Putamen (tissue), 1 donor: ENCODE measurements around the gene IL31RA.

Source experiments
- DNase-seq: peaks from one replicate; pipeline ENCODE4 v3.0.0-alpha.2; 2016; ENCODE audit warnings: low spot score

The IL31RA gene

DNA sequence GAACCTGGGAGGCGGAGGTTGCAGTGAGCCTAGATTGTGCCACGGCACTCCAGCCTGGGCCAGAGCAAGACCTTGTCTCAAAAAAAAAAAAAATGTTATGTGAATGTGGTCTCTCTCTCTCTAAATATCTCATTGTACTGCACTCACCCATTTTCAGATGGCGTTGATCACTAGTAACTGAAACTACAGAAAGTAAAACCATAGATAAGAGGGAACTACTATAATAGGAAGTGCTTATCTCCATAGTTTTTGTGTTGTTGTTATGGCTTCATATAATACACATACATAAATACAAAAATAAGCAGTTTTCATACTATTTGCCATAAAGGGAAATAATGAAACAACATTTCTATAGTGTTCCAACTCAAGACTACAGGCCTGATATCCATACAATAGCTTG, 9.1 kb downstream of the IL31RA start:
- no peak for DNase-seq

DNA sequence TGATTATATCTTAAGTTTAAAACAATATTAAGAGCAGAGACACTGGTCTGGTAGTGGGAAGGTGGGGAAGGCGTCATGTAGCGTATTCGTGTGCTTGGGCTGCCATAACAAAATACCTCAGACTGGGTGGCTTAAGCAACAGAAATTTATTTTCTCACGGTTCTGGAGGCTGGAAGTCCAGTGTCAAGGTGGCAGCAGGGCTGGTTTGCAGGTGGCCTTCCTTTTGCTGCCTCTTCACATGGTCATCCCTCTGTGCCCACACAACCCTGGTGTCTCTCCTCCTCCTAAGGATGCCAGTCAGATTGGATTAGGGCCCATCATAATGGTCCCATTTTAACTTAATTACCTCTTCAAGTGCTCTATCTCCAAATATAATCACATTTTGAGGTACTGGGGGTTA, 9.6 kb downstream of the IL31RA start:
- DNase-seq = no peak

DNA sequence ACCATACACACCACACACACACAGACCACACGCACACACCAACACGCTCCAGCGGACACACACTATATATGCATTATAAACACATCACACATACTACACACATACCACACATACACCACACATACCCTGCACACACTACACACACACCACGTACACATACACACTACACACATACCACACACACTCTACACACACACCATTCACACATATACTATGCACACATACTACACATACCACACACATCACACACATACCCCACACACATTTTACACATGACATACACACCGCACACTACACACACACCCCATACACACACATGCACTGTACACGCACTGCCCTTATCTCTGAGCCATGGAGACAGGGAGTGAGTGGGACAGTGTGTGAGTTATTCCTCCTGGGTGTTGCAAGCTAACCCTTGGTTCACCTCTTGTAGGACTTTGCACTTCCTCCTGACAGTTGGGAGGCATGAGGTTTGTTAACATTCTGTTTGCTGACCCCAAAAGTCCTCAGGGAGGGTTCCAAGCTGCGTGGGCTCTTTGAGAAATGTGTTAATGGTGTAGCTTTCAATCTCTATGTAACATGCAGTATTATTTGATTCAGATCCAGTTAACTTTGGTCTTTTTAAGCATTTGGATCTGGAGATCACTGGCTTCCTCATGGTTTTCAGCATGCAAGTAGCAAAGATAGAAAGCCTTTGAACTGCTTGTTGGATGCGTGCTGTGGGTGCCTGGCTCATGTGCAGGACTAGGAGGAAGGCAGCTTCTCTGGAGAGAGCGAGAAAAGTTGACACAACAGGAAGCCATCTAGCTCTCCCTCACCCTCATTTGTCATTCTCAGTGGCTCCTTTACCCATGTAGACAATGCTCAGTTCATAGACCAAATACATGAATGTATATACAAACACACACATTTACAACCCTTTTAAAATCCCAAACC, 13.7 kb downstream of the IL31RA start:
- no peak for DNase-seq

DNA sequence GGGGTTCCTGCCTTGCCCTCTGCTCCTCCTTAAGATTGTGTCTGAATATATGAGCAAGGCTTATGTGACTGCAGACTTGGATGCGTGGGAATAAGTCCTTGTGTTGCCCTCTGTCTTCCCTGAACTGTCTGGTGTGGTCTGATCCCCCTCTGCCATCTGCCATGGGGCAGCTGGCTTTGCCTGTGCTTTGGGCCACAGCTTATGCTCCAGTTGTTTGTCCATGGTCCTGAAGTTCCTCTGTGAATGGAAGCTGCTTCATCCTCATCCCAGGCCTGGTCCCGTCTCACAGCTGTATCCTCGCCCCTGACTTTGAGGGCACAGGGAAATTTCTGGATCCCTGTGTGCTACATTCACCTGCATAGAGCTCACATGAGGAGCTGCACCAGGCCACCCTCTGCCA, 14.7 kb downstream of the IL31RA start:
- no peak for DNase-seq

DNA sequence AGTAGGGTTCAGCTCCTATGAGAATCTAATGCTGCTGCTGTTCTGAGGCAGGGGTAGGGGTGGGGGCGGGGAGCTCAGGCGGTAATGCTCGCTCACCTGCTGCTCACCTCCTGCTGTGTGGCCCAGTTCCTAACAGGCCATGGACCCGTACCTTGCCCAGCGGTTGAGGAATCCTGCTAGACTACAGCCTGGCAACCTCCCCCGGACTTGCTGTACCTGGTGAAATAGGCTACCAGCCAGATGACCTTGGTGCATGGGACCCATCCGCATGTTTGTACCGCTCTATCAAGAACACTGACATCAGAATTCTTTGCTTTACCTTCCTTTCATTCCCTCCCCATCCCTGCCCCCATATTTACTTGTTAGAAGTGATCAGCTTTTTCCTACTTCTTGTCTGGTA, 15.3 kb downstream of the IL31RA start:
- no peak for DNase-seq

DNA sequence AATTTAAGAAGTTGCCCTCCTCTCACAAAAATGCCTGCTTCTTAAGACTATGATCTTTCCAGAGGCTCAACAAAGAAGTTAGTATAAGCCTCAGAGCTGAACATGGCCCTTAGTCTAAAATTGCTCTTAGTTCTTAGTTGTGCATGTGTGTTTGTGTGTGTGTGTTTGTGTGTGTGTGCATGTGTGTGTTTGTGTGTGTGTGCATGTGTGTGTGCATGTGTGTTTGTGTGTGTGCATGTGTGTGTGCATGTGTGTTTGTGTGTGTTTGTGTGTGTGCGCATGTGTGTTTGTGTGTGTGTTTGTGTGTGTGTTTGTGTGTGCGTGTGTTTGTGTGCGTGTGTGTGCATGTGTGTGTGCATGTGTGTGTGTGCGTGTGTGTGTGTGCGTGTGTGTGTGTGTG, 15.8 kb downstream of the IL31RA start:
- DNase-seq = no peak

DNA sequence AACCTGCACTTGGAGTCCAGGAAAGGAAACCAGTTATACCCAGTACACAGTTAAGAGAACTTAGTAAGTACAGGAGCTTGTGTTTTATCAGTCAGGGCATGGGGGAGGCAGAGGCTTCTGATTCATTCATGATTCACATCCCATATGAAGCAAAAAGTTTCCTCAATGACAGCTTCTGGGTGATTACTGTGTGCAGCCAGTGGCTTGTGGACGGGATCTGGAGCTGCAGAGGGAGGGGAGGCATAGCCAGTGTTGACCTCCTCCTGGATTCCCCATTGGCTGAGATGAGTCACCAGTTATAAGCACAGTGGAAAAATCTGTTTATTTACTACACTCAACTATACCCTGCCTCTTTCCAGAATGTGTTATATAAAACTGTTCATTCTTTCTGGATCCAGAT, 17.7 kb downstream of the IL31RA start:
- no peak for DNase-seq

DNA sequence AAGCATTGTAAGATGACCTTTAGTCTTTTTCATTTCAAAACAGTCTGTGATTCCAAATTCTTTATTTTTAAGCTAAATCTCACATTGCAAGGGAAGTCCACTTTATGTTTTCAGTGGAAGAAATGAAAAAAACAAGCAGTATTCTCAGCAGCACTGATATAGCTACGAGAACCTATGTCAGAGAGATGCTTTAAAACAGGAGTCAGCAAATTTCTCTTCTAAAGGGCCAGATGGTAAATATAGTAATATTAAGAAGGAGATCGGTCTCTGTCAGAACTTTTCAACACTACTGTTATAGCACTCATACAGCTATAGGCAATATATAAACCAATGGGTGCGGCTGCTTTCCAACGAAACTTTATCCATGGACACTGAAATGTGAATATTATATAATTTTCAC, 18.7 kb downstream of the IL31RA start:
- no peak for DNase-seq

DNA sequence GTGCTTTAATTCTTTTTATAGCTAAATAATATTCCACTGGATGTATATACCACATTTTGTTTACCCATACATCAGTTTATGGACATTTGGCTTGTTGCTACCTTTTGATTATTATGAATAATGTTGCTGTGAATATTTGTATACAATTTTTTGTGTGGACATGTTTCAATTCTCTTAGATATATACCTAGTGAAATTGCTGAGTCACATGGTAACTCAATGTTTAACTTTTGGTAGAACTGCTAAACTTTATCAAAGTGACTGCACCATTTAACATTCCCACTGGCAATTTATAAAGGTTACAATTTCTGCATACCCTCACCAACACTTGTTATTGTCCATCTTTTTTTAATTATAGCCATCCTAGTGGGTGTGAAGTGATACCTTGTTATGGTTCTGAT, 22.1 kb downstream of the IL31RA start:
- no peak for DNase-seq

DNA sequence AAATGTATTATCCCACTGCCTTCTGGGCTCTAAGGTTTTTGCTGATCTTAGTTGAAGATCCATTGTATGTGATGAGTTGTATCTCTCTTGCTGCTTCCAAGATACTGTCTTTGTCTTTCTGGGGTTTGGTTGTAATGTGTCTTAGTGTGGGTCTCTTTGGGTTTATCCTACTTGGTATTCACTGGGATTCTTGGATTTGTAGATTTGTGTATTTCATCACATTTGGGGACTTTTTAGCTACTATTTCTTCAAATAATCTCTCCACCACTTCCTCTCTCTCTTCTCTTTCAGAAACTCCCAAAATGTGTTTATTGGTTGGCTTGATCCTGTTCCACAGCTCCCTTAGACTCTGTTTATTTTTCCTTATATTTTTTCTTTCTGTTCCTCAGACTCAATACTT, 26.5 kb downstream of the IL31RA start:
- DNase-seq = no peak

DNA sequence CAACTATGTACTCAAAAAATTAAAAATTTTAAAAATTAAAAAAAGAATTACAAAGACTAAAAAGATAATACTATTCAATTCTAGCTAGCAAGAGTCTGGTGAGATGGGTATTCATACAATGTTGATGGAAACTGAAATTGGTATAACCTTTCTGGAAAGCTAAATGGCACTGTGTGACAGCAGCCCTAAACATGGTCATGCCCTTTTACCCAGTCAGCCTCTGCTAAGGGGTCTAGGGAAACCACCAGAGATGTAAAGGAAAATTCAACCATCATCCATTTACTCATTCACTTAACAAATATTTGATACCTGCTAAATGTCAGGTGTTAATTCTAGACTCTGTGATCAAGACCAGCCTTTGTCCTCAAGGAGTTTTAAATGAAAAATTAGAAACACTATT, 29.3 kb downstream of the IL31RA start:
- DNase-seq = no peak

DNA sequence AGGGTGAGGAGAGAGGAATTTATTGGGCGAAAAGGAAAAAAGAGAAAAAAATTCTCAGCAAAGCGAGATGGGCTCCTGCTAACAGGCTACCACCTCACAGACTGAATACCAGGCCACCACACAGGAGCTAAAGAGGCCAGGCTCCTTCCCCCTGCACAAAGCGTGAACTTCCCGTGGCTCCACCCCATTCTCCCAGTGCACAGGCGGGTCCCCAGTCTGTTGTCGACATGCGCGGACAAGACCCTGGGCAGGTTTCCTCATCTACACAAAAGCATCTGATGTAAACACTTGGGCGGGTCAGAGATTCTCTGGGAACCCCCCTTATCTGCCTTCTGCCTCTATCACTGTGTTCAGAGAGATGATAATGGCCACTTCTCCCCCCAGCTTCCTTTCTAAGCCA, 34.2 kb downstream of the IL31RA start:
- no peak for DNase-seq

DNA sequence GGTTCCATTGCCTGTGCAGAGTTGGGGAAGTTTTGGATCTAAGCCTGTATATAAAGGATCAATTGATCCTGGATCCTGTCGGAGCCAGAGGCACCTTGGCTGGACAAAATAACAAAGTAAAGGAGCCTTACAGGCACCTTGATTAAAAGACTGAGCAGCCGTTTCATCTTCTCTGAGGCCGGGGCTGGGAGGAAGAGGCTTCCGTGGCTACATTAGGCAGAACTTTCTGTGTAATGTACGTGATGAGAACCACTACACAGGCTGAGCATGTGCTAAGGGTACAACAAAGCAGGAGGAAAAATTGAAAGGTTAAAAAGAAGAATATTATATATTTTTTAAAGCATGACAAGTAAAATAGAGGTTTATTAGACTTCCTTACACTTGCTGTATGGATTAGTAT, 37.0 kb downstream of the IL31RA start:
- DNase-seq = no peak

DNA sequence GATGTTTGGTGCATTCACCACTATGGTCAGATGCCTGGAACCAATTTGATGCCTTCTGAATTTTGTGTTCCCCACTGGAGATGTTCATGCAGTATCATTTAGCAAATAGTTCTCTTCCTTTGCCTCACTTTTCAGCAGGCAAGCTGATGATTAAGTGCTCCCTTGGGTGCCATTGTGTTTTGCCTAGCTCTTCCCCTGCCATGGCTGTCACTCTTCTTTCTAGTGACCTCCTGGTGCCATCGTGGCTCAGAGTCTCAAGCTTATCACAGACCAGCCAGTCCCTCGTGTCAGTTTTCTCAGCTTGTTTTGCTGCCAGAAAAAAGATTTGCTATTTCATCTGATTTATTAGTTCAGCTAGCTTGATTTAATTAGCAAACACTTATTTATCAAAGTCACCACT, 41.3 kb downstream of the IL31RA start:
- DNase-seq = no peak

DNA sequence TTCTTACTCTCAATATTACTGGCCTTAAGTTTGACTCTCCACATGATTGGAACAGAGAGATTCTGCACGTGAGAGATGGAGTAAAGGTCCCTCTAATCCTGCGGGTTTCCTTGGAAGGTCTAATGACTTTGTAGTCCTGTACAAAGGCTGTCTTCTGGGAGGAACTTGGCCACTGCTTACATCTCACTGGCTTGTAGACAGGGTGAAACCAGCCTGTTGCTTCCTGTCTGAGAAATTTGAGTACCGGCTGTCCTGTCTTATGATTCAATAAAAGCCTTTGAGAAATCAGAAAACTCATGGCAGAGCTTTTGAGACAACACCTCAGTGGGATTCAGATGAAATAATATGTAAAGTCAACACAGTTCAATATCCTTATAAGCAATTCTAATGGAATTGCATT, 43.0 kb downstream of the IL31RA start:
- no peak for DNase-seq

DNA sequence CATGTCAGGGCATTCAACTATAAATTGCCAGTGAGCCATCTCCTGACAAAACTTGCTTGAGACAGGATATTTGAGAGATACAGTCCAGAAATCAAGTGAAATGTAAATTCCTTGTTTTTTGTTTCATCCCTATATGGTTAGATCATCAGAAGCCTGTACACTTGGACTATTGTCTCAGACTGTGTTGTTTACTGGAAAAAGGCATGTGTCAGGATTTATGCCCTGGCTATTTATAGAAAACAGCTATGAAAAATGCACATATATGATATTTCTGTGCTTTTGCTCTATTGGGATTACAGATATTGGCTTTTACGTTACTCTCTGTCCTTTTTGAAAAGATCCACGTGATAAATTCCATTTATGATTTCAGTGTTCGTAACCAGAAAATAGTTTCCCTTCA, 44.2 kb downstream of the IL31RA start:
- no peak for DNase-seq

DNA sequence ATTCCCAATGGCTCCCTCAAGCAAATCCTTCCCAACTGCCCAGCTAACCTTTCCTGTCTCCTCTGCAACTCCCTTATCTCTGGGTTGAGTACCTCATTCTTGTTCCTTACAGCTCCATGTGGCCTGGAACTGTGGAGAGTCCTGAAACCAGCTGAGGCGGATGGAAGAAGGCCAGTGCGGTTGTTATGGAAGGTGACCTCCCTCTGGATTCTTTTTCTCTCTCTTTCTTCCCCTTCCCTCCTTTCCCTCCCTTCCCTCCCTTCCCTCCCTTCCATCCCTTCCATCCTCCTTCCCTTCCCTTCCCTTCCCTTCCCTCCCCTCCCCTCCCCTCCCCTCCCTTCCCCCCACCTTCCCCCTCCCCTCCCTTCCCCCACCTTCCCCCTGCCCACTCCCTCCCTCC, 45.1 kb downstream of the IL31RA start:
- no peak for DNase-seq

DNA sequence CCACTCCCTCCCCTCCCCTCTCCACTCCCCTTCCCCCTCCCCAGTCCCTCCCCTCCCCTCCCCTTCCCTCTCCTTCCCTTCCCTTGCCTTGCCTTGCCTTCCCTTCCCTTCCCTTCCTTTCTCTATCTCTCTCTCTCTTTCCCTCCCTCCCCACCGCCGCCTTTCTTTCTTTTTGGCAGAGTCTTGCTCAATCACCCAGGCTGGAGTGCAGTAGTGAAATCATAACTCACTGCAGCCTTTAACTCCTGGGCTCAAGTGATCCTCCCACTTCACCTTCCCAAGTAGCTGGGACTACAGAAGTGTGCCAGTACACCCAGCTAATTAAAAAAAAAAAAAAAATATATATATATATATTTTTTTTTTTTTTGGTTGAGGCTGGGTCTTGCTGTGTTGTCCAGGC, 45.5 kb downstream of the IL31RA start:
- no peak for DNase-seq

DNA sequence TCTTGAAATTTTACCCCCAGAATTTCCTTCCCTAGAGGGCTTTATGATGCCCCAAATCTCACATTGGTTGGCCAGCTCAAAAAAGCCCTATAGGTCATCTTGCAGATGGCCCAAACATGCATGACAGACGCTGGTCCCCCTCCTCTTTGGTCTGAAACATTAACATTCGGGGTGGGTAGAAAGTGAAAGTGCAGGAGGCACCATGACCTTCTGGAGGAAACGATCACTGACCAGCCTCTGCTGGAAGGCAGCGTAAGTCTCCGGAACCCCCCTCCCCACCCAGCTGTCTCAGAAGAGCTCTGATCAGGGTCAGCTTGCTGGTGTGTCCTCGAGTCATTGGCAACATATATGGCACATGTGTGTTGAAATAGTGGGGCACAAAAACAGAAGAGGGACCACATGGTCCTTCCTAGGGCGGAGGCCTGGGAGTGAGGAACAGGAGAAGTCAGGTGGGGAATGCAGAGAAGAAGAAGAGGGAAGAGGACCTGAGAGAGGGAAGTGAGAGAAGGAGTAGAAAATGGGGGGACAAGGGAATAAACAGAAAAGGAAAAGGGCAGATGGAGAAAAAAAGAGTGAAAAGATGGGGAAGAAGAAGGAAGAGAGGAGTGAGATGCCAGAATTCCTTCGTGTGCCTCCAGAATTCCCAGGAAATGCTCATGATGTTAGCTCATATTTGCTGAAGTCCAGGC, 46.2 kb downstream of the IL31RA start:
- no peak for DNase-seq

DNA sequence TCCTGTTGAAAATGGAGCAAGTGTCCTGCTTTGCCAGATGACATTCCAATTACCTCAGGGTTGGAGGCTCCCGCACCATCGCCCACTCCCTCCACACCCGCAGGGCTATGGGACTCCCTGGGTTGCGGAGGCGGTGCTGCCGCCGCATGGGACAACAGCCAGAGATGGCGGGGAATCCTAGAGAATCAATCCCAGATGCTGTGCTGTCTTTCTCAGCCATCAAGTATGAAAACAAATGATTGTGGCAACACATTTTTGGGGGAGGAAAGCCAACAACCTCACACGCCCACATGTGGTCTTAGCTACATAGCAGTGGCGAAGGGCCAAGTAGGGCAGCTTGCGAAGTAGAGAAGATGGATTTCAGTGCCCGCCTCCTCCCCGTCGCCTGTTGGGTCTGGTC, 46.7 kb downstream of the IL31RA start:
- no peak for DNase-seq

DNA sequence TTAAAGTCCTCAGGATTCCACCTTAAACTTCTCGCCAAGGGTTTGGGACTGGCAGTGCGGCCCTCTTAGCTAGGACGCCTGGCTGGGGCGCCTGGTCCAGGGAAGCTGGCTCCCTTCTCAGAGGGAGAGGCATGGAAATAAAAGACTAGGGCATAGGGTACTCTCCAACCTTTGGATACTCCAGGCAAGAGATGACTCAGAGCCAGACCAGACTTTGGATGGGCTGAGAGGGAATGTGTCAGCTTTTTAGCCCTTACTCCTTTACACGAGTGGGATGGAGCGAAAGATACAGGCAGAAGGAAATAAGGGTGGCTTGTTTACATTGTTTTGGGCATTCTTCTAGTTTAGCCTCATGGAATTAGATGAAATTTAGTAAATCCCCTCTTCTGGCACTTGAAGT, 48.2 kb downstream of the IL31RA start:
- DNase-seq = no peak

DNA sequence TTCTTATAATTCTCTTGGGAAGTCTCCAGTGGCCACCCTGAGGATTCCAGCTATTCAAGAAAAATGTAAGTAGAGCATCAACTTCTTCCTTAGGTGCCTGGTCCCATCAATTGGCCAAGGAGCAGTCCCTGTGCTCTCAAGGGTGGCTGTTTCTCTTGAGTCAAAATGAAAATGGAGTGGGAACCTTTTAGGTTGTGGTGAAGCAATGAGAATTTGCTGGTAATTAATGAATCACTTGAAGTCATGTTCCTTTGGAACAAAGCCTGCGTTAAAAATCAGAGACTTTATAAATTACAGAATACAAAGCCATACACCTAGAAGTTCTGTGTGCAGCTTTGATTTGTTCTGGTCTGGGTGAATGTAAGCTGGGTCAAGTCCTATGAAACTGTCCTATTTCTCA, 48.9 kb downstream of the IL31RA start:
- no peak for DNase-seq

DNA sequence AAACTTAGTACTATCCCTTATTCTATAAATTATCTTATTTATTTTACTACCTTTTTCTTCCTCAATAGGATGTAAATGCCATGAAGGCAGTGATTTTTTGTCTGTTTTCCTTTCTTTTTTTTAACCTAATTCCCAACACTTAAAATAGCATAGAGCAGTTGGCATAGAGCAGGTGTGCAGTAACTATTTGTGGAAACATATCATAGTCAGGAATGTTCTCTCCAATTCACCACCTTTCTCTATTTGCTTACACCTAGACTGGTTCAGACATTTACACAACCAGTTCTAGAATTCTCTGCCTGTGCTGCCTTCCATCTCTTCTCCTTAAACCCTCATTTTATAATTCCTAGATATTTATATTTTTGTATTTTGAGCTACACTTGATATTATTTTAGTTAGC, 49.6 kb downstream of the IL31RA start:
- DNase-seq = no peak

DNA sequence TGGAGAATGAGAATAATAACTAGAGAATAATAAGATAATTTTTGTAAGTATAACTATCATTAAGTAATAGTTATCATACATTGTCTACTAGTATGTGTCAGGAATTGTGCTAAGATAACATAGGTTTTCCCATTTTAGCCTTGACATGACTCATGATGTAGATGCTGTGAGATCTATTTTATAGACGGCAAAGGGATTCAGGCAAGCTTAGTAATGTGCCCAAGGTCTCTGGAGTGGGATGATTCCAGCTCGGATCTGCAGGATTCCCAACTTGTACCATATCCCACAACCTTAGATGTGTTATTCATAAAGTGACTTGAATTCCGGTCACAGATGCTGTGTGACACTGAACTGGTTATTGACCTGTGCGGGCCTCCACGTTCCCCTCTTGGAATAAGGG, 51.5 kb downstream of the IL31RA start:
- DNase-seq = no peak
